Measurements from ENCODE around the gene PA2G4.

Gene PA2G4

DNA sequence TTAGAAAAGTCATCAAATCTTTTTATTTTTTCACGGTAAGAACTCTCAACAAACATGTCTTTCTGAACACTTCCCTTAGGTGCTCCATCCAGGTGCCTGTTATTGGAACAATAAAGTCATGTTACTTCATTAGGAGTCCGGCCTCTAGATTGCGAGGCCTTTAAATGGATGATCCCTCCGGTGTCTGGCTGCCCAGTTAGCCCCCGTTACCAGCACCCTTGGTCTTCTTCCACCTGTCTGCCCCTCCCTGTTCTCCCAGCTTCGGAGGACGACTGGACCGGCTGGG lies 593 bp upstream of the PA2G4 start:
- peak overlapping the region; percentile 100 for H3K4me3 ChIP-seq (ENCODE audit: low read length)
- peaks cover 24% of the 10 kb centered on the region for H3F3A ChIP-seq (ENCODE audit: control insufficient read depth, insufficient read depth)
- H3K36me3 ChIP-seq (ENCODE audit: control insufficient read depth, low read length) = peaks cover 44% of the 10 kb centered on the region
- peaks cover 15% of the 10 kb centered on the region for H4K20me1 ChIP-seq (ENCODE audit: control insufficient read depth, insufficient read depth, low read depth, low read length)
- TF ChIP-seq, protein P1, sequence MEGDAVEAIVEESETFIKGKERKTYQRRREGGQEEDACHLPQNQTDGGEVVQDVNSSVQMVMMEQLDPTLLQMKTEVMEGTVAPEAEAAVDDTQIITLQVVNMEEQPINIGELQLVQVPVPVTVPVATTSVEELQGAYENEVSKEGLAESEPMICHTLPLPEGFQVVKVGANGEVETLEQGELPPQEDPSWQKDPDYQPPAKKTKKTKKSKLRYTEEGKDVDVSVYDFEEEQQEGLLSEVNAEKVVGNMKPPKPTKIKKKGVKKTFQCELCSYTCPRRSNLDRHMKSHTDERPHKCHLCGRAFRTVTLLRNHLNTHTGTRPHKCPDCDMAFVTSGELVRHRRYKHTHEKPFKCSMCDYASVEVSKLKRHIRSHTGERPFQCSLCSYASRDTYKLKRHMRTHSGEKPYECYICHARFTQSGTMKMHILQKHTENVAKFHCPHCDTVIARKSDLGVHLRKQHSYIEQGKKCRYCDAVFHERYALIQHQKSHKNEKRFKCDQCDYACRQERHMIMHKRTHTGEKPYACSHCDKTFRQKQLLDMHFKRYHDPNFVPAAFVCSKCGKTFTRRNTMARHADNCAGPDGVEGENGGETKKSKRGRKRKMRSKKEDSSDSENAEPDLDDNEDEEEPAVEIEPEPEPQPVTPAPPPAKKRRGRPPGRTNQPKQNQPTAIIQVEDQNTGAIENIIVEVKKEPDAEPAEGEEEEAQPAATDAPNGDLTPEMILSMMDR (IDR thresholded peaks at IDR 0.05; ENCODE audit: low read depth, low read length, poor library complexity, severe bottlenecking) = no peak
- TF ChIP-seq EZH2phosphoT487 (IDR thresholded peaks at IDR 0.05; ENCODE audit: borderline replicate concordance, low read length) = no peak
- H3K79me2 ChIP-seq (ENCODE audit: control insufficient read depth, low read length) = peaks cover 54% of the 10 kb centered on the region
- H3K27ac ChIP-seq (ENCODE audit: low read depth, low read length) = peak overlapping the region; percentile 49
- peaks cover 28% of the 10 kb centered on the region for H3K4me1 ChIP-seq (ENCODE audit: control insufficient read depth, low read length)
- peaks cover 4% of the 10 kb centered on the region; the same call in 1 of the 2 replicates for H3K27me3 ChIP-seq (ENCODE audit: control insufficient read depth, low read length)
- no peaks in the 10 kb centered on the region for H3K9me2 ChIP-seq (replicated peaks; ENCODE audit: control insufficient read depth, low read length)
- H3K9me3 ChIP-seq (ENCODE audit: control insufficient read depth, insufficient read depth, low read length) = no peaks in the 10 kb centered on the region
- H3K4me2 ChIP-seq (ENCODE audit: low read length) = peak overlapping the region; percentile 77

DNA sequence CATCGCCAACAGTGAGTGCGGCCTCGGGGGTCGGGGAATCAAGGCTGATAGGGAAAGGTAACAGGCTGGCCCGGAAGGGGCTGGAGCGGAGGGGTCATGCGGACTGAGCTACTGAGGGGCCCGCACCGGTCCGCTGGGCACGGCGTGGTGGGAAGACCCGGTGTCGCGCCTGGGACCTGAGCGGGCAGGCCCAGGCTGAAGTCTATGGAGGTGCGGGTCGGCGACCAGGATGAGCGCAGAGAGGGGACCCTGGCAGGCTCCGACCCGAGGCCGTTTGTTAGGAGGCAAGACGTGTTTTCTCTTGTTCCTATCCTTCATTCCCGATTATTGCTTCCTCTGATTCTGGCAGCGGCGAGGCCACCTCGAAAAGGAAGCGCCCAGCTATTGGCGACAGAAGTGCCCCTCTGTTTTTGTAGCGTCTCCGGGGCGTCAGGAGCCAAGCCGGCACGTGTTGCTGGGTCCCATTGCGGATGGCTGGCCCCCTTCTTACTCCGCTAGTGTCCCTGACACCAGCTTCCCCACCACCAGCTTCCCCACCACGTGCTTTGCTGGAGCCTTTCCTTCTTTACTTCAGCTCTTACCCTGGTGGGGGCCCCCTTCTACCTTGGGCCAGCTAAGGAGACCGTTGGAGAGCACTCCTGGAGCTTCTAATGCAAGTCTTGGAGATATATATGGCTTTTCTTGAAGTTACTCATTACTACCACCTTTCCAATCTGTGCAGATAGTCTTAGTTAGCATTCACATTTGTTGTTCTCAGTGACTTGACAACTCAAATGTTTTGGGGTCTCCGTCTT lies 653 bp downstream of the PA2G4 start:
- H3K27me3 ChIP-seq (ENCODE audit: control insufficient read depth, low read length) = peaks cover 4% of the 10 kb centered on the region; the same call in 1 of the 2 replicates
- H4K20me1 ChIP-seq (ENCODE audit: control insufficient read depth, insufficient read depth, low read depth, low read length) = peaks cover 15% of the 10 kb centered on the region
- H3K9me2 ChIP-seq (replicated peaks; ENCODE audit: control insufficient read depth, low read length) = no peaks in the 10 kb centered on the region
- TF ChIP-seq, protein P1 (IDR thresholded peaks at IDR 0.05; ENCODE audit: low read depth, low read length, poor library complexity, severe bottlenecking) = peak; percentile 8
- TF ChIP-seq EZH2phosphoT487 (IDR thresholded peaks at IDR 0.05; ENCODE audit: borderline replicate concordance, low read length) = no peak
- H3K36me3 ChIP-seq (ENCODE audit: control insufficient read depth, low read length) = peaks cover 56% of the 10 kb centered on the region
- H3K27ac ChIP-seq (ENCODE audit: low read depth, low read length) = peak overlapping the region; percentile 78
- H3F3A ChIP-seq (ENCODE audit: control insufficient read depth, insufficient read depth) = peaks cover 27% of the 10 kb centered on the region
- H3K4me1 ChIP-seq (ENCODE audit: control insufficient read depth, low read length) = peaks cover 28% of the 10 kb centered on the region
- H3K4me3 ChIP-seq (ENCODE audit: low read length) = peak overlapping the region; percentile 100
- peaks cover 54% of the 10 kb centered on the region for H3K79me2 ChIP-seq (ENCODE audit: control insufficient read depth, low read length)
- peak overlapping the region; percentile 77 for H3K4me2 ChIP-seq (ENCODE audit: low read length)
- no peaks in the 10 kb centered on the region for H3K9me3 ChIP-seq (ENCODE audit: control insufficient read depth, insufficient read depth, low read length)

DNA sequence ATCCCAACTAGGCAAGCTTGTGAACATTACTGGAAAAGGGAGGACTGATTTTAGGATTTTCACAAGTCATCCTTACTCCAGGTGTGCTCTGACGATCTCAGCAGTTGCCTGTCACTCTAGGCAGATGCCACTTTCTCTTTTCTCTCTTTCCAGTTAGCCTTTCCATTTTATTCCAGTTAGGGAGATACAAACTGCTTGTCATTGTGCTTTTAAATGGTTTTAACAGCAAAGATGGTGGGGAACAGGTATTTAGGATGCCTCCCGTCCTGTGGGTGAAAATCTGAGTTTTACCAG lies 1.2 kb downstream of the PA2G4 start:
- TF ChIP-seq, protein P1 (IDR thresholded peaks at IDR 0.05; ENCODE audit: low read depth, low read length, poor library complexity, severe bottlenecking) = no peak
- TF ChIP-seq EZH2phosphoT487 (IDR thresholded peaks at IDR 0.05; ENCODE audit: borderline replicate concordance, low read length) = no peak
- H3K36me3 ChIP-seq (ENCODE audit: control insufficient read depth, low read length) = peaks cover 61% of the 10 kb centered on the region
- H3F3A ChIP-seq (ENCODE audit: control insufficient read depth, insufficient read depth) = peaks cover 30% of the 10 kb centered on the region
- H4K20me1 ChIP-seq (ENCODE audit: control insufficient read depth, insufficient read depth, low read depth, low read length) = peaks cover 15% of the 10 kb centered on the region
- H3K27me3 ChIP-seq (ENCODE audit: control insufficient read depth, low read length) = peaks cover 4% of the 10 kb centered on the region; the same call in 1 of the 2 replicates
- peak overlapping the region; percentile 78 for H3K27ac ChIP-seq (ENCODE audit: low read depth, low read length)
- H3K4me2 ChIP-seq (ENCODE audit: low read length) = peak overlapping the region; percentile 77
- peaks cover 54% of the 10 kb centered on the region for H3K79me2 ChIP-seq (ENCODE audit: control insufficient read depth, low read length)
- H3K9me2 ChIP-seq (replicated peaks; ENCODE audit: control insufficient read depth, low read length) = no peaks in the 10 kb centered on the region
- H3K4me1 ChIP-seq (ENCODE audit: control insufficient read depth, low read length) = peaks cover 28% of the 10 kb centered on the region
- no peaks in the 10 kb centered on the region for H3K9me3 ChIP-seq (ENCODE audit: control insufficient read depth, insufficient read depth, low read length)
- H3K4me3 ChIP-seq (ENCODE audit: low read length) = peak overlapping the region; percentile 100
